NCI-H1436 treated with DMSO at 0.1 percent for 48 hours (cell line): ENCODE measurements around the gene VASN.
"Not testable (repeated sequence)": the region's sequence is repeated elsewhere in the genome, so short reads cannot be mapped to it uniquely, and the experiment has no call there.

Experiments used
- DNase-seq: peaks from one replicate; lab custom pipeline; 2025; lab: John Stamatoyannopoulos, UW

Gene VASN

GRCh38 chr16:4385066-4385788 is 13.6 kb downstream of the VASN start:
- no peak for DNase-seq

DNA sequence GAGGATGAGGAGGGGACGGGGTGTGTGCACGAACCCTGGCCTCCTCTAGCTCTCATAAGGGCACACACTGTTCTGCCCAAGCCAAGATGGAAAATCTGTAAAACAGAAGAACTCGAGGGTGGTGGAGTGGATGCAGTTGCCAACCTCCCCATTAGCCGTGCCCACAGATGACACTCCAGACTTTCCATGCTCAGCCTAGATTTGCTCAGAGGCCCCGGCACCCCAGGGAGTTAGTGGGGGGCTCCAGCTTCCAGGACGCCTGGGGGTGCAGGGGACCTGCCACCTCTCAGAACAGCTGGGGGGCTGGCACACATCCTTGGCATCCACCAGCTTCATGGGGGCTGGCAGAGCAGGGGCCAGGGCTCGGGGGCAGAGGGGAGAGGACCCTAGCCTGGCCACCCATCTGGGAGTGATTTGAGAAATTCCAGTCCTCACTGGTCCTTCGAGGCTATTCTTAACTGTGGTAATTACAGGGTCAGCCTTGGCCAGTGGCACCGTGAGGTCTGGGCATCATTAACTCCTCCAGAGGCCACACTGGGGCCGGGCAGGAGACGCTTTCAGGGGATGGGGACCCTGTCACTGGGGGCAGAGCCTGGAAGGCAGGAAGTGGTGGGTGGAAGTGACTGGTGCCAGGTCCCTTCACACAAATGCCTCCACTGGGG is 14.3 kb downstream of the VASN start:
- no peak for DNase-seq

GRCh38 chr16:4386451-4386805 is 14.8 kb downstream of the VASN start:
- DNase-seq: no peak

GRCh38 chr16:4386951-4387565 is 15.4 kb downstream of the VASN start:
- DNase-seq: no peak

- no peak for DNase-seq
Measured at GRCh38 chr16:4387781-4388180, 16.1 kb downstream of the VASN start.

GRCh38 chr16:4388271-4389021 is 16.8 kb downstream of the VASN start:
- DNase-seq: no peak

DNA sequence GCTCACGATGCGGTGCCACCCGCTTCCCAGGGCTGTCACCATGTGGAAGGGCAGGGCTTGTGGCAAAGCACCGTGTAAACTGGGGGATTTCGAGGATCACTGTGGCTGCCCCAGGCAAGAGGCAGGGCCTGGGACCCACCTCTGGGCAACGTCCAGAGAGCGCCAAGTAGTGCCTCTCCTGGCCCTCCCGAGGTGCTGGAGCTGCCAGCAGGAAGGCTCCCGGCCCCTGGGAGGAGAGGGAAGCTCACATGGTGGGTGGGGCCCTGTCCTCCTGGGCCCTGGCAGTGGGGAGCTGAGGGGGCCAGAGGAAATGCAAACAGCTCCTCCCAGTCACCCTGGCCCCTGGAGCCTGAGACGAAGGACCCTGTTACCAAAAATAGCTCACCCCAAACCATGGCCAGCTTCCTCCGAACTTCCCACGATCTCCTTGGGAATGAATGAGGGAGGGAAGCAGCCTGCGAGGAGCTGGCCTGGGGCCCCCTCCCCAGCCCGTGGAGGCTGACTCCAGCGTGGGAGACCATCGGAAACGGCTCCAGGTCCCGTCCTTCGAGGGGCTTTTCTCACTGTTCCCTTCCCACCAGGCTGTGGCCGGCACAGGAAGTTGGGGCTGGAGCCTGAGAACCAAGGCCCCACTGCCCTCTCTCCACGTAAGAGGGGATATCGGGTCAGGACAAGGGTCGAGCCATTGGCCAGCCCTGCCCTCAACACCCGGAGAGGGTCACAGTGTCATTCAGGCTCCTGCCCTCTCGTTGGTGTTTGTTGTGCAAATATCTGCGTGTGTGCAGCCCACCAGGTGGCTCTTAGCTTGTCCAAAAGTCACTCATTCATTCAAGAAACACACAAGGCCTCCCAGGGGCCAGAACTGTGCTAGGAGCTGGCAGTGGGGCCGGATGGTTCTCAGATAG is 17.7 kb downstream of the VASN start:
- no peak for DNase-seq

GRCh38 chr16:4390266-4391260 is 18.9 kb downstream of the VASN start:
- no peak for DNase-seq

DNA sequence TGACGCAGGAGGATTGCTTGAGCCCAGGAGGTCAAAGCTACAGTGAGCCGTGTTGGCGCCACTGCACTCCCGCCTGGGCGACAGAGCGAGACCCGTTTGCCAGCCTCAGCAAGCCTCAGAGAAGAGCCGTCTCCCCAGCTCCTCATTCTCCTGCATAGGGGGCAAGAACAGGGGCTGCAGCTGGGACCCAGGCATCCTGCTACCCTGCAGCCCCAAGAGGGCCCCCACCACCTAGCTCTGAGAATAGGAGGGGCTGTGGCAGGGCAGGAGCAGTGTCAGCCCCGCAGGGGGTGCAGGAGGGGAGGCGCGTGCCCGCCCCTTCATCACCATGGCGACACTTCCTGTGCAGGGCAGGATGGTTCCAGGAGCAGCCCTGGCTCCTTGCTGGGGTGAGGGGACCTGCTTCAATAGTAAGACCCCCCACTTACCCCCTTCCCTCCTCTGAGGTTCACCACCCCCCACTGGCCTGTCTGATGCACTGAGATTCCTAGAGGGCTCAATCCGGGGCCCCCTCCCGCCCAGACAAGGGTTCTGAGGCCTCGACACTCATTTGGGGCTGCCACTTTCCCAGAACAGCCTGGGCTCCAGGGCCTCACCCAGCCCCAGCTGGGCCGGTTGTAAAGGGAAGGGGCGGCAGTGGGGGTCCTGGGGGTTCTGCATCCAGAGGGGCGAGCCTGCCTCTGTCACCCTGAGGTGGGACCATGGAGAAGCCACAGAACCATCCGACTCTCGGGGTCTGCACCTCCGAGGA is 20.2 kb downstream of the VASN start:
- DNase-seq: no peak

GRCh38 chr16:4392382-4393239 is 21.0 kb downstream of the VASN start:
- DNase-seq: no peak

GRCh38 chr16:4393240-4393600 is 21.6 kb downstream of the VASN start:
- no peak for DNase-seq

- not testable (repeated sequence) for DNase-seq
Measured at GRCh38 chr16:4393850-4394249, 22.2 kb downstream of the VASN start.

DNA sequence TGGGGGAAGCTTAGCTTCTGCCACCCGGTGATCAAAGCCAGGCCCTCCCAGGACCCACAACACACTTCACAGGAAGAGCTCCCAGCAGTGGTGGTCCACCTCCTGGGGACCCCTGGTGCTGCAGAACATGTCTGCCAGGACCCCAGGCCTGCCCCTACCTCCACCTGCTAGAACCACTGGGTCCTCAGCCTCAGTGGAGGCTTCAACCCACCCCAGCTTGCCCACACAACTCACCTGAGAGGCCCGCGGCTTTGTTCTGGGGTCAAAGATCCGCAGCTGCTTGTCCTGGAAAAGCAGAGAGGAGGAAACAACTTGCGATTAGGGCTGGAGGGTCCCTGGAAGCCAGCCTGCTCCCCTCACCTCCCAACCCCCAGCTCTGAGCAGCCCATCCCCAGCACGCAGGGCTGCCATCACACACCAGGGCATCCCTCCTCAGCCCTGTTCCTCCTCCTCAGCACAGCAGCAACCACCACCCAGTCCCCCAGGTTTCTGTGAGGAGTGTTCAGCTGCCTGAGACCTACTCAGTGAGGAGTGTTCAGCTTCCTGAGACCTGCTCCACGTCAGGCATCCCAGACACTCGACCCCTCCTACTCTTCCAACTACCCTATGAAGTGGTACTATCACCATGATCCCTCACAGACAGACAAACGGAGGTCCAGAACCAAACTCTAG is 23.5 kb downstream of the VASN start:
- DNase-seq: no peak

DNA sequence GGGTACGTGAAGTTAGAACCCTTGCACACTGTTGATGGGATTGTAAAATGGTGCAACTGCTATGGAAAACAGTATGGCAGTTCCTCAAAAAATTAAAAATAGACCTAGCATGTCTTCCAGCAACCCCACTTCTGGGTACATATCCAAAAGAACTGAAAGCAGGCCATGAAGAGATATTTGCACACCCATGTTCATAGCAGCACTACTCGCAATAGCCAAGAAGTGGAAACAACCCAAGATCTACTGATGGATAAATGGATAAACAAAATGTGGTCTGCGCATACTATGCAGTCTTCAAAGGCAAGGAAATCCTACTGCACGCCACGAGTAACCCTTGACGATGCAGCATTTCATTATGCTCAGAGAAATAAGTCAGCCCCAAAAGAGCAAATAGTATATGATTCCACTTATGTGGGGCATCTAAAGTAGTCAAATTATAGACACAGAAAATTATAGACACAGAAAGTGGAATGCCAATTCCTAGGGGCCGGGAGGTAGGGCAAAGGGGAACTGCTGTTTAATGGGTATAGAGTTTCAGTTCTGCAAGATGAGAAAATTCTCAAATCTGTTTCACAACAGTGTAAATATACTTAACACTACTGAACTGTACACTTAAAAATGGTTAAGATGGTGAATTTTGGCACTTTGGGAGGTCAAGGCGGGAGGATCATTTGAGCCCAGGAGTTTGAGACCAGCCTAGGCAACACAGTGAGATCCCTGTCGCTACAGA is 27.5 kb downstream of the VASN start:
- no peak for DNase-seq

GRCh38 chr16:4401094-4401501 is 29.4 kb downstream of the VASN start:
- DNase-seq: no peak

DNA sequence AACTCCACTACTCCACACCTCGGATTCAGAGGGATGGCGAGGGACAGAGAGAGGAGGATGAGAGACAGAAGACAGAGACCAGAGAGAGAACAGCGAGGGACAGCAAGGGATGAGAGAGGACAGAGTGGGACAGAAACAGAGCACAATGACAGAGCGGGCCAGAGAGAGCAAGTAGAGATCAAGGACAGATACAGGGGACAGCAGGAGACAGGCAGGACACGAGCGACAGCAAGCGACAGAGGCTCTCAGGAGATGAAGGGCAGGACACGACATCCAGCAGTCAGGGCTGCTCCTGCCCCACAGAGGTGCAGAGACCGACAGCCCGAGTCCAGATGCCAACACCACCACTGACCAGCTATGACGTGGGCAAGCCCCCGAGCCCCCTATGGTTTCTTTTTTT is 29.9 kb downstream of the VASN start:
- no peak for DNase-seq

DNA sequence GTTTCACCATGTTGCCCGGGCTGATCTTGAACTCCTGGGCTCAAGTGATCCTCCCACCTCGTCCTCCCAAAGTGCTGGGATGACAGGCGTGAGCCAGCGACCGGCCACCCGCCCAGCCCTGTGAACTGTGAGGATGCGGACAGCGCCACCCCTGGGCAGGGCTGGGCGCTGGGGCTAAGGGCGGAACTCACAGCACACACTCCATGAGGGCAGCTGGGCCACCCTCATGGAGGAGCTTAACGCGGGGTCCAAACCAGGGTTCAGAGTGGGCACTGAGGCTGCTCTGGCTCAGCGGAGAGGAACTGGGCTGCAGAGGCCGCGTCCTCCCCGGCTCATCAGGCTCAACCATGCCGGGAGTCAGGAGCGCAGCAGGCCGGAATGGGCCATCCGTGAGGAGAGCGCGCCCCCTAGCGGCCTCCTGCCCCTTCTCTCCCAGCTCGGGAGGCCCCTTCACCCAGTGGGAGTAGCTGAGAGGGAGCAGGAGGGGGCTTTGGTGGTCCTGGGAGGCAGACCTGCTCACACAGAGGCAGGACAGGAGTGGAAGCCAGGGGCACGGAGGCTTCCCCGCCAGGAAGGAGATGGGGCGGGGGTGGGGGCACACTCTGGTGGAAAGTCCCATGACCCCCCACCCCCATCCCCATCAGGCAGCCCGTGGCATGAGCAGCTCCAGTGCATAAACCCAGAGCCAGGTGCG is 30.9 kb downstream of the VASN start:
- peak; percentile 20 for DNase-seq
